Upper lobe of left lung (tissue), 6 donors: ENCODE results near the gene UBAC2. TPM values are rescaled to one million over a fixed set of nuclear protein-coding genes. Genes with fewer than 3 reads are reported as not detected.

ENCODE experiments used
- ATAC-seq, 2 donors: fragments of 200-7000 bp; cut with Tn5 transposase; one replicate each; pipeline ENCODE4 v1.9.1; 2022; ENCODE audit warnings: mild to moderate bottlenecking in 2 of 2, moderate library complexity in 2 of 2; ENCODE audit not compliant: low FRiP score in 2 of 2
- DNase-seq, 2 donors: peaks; one replicate each; pipeline ENCODE4 v3.0.0-alpha.2; 2019 to 2020
- H3K27ac ChIP-seq, 4 donors: fragments of 200-600 bp; sonication (generic); one replicate each; pipeline ENCODE4 v1.5.1; 2016 to 2019
- H3K27me3 ChIP-seq, 4 donors: fragments of 200-600 bp; sonication (generic); one replicate each; pipeline ENCODE4 v1.5.1; 2017 to 2019
- H3K36me3 ChIP-seq, 4 donors: fragments of 200-600 bp; sonication (generic); one replicate each; pipeline ENCODE4 v1.5.1; 2016 to 2019
- H3K4me1 ChIP-seq, 4 donors: fragments of 200-600 bp; sonication (generic); one replicate each; pipeline ENCODE4 v1.5.1; 2018 to 2019
- H3K4me3 ChIP-seq, 4 donors: fragments of 200-600 bp; sonication (generic); one replicate each; pipeline ENCODE4 v1.5.1; 2017 to 2019; ENCODE audit warnings: mild to moderate bottlenecking in 2 of 4, moderate library complexity in 1 of 4
- H3K9me3 ChIP-seq, 4 donors: fragments of 200-600 bp; sonication (generic); one replicate each; pipeline ENCODE4 v1.5.1; 2018 to 2019
- EP300 ChIP-seq, 4 donors: sonication (generic); formaldehyde crosslinking; IDR thresholded peaks; one replicate each; pipeline ENCODE4 v1.5.1; 2017; ENCODE audit warnings: antibody characterized with exemption in 4 of 4, control low read depth in 2 of 4
- POLR2A ChIP-seq, 4 donors: fragments of 450-650 bp; IDR thresholded peaks; one replicate each; pipeline ENCODE4 v1.5.1; 2016 to 2017; ENCODE audit warnings: antibody characterized with exemption in 4 of 4, mild to moderate bottlenecking in 2 of 4
- POLR2AphosphoS5 ChIP-seq, 2 donors: sonication (generic); formaldehyde crosslinking; IDR thresholded peaks; one replicate each; pipeline ENCODE4 v1.5.1; 2017; ENCODE audit warnings: antibody characterized with exemption in 2 of 2
- WGBS, 2 donors: methylation state at CpG; one replicate each; pipeline ENCODE4 v1.1.5; 2017 to 2018; 5-methylcytosine and 5-hydroxymethylcytosine counted together
- total RNA-seq, 6 donors: library from RNA; depleted of rRNA in 4 of 6; stranded (reverse); fragments of >200 nt in 4 of 6; gene quantifications; one replicate each; pipeline versions ENCODE4 v1.1.0 to v1.2.1, GENCODE V29; 2016 to 2021
- TF ChIP-seq, protein P1 (sequence below), 6 experiments: fragments of 450-650 bp in 4 of 6; fragments of 200-600 bp in 2 of 6; sonication (generic) in 2 of 6; IDR thresholded peaks; one replicate each; pipeline ENCODE4 v1.5.1; 2016 to 2019; ENCODE audit warnings: antibody characterized with exemption in 6 of 6
- donor health status: DM: no; HTN: no; CAD: no; lungs with moderate emphysema.
- donor health status: DM: no; HTN: yes; CAD: no; lungs with severe emphysema.

UBAC2 gene
- total RNA-seq, 6 donors from 2014 or later = 29.3 to 55.5 (median 47.7) TPM

DNA sequence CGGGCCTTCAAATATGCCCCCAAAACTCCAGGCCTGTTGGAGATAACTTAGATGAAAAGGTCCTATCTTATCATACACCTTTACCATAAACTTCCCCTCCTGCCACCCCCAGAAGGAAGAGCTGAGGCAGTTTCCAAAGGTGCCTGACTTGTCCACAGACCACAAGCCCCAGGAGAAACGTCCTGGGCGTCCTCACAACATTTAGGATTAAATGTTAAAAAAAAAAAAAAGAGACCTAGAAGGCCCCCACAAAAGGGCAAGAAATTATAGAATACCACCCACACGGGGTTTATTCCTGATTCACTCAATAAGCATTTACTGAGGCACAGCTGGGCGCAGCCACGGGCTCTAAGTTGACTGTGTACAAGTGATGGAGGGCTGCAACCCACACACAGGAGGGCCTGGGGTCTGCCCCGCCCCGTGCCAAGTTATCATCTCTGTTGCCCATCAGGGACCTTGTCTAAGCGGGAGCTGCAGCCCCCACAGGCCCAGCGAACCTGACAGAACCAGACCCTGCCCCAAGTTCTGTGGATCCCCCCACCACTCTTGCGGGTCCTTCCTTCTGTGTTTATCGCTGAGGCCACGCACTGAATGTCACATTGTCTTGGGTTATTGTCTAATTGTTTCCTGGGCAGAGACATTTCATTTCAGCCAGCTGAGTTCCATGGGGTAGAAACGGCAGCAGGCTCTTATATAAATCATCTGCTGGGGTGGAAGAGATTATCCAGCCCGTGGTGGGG, 217.6 kb downstream of the UBAC2 start:
- H3K27me3 ChIP-seq = no peaks in the 10 kb centered on the region
- TF ChIP-seq EP300 (IDR thresholded peaks at IDR 0.05) = no peak
- TF ChIP-seq POLR2A (IDR thresholded peaks at IDR 0.05) = no peak
- TF ChIP-seq POLR2AphosphoS5 (IDR thresholded peaks at IDR 0.05) = no peak
- TF ChIP-seq, protein P1, sequence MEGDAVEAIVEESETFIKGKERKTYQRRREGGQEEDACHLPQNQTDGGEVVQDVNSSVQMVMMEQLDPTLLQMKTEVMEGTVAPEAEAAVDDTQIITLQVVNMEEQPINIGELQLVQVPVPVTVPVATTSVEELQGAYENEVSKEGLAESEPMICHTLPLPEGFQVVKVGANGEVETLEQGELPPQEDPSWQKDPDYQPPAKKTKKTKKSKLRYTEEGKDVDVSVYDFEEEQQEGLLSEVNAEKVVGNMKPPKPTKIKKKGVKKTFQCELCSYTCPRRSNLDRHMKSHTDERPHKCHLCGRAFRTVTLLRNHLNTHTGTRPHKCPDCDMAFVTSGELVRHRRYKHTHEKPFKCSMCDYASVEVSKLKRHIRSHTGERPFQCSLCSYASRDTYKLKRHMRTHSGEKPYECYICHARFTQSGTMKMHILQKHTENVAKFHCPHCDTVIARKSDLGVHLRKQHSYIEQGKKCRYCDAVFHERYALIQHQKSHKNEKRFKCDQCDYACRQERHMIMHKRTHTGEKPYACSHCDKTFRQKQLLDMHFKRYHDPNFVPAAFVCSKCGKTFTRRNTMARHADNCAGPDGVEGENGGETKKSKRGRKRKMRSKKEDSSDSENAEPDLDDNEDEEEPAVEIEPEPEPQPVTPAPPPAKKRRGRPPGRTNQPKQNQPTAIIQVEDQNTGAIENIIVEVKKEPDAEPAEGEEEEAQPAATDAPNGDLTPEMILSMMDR (IDR thresholded peaks at IDR 0.05) = no peak
- H3K4me3 ChIP-seq = no peak overlapping the region
- no peaks in the 10 kb centered on the region for H3K36me3 ChIP-seq
- H3K4me1 ChIP-seq = peaks cover 0 to 3% (median 0%) of the 10 kb centered on the region in 4 donors
- no peak overlapping the region for H3K27ac ChIP-seq
- peak in 1 of 2 donors; percentile 13 for DNase-seq
- 72 to 77% methylated on average over 15 of the region's 15 CpGs for WGBS, 2 donors
- H3K9me3 ChIP-seq = no peaks in the 10 kb centered on the region
- ATAC-seq = no peak

DNA sequence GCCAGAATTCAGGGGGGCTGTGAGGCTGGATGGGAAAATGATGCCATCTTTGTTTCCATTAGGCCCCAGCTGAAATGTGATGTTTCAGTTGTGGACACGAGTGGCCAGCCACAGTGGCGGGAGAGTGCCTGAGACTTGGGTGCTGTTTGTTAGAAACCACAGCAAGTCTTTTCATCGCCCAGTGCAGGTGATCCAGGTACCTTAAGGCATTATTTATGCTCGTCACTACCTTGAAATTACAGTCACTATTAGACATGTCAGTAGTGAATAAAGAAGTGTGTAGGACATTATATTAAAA, 218.1 kb downstream of the UBAC2 start:
- Histone ChIP-seq H3K4me1 (peaks cover 0 to 3% (median 0%) of the 10 kb centered on the region in 4 donors), H3K27me3 (no peaks in the 10 kb centered on the region), H3K4me3 (no peak overlapping the region), H3K27ac (no peak overlapping the region), H3K36me3 (no peaks in the 10 kb centered on the region), H3K9me3 (no peaks in the 10 kb centered on the region)
- DNase-seq (peak in 1 of 2 donors; percentile 15), ATAC-seq (no peak)
- WGBS, 2 donors = 86 to 89% methylated on average over 4 of the region's 4 CpGs
- TF ChIP-seq POLR2A (IDR thresholded peaks at IDR 0.05) = no peak
- no peak for TF ChIP-seq EP300 (IDR thresholded peaks at IDR 0.05)
- TF ChIP-seq POLR2AphosphoS5 (IDR thresholded peaks at IDR 0.05) = no peak
- TF ChIP-seq, protein P1 (IDR thresholded peaks at IDR 0.05) = no peak

DNA sequence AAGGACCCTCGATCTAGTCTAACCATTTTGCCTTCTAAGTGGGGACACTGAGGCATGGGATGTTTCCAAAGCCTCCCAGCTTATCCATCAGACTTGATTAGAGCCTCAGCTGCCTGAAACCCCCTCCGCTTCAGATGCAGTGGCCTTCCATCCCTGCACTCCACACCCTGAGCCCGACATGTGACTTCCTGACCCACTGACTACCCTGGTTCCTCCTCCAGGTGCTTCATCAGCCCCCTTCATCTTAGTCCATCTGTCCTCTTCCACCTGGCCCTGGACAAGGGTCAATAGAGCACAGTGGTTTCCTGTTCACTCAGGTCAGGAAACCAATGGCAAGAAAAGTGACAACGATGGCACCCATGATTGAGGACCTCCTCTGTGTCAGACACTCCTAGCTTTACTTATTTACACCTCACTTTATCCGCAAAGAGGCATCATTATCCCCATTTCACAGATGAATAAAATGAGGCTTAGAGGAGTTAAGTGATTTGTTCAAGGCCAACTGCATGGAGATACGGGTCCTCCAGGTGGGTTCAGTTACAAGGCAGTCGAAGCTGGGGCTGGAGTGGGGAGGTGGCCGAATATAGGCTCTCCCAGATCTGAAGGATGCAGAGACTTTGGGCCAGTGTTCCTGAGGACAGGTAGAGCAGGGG, 219.1 kb downstream of the UBAC2 start:
- WGBS, 2 donors = 75 to 84% methylated on average over 8 of the region's 8 CpGs
- no peak overlapping the region for H3K4me3 ChIP-seq
- H3K9me3 ChIP-seq = no peaks in the 10 kb centered on the region
- TF ChIP-seq POLR2AphosphoS5 (IDR thresholded peaks at IDR 0.05) (no peak), EP300 (IDR thresholded peaks at IDR 0.05) (no peak), POLR2A (IDR thresholded peaks at IDR 0.05) (no peak)
- TF ChIP-seq, protein P1 (IDR thresholded peaks at IDR 0.05) = no peak
- ATAC-seq = no peak
- H3K36me3 ChIP-seq = no peaks in the 10 kb centered on the region
- H3K27ac ChIP-seq = no peak overlapping the region
- H3K4me1 ChIP-seq = peaks cover 0 to 3% (median under 1%) of the 10 kb centered on the region in 4 donors
- no peaks in the 10 kb centered on the region for H3K27me3 ChIP-seq
- peak in 1 of 2 donors; percentile 3 for DNase-seq

DNA sequence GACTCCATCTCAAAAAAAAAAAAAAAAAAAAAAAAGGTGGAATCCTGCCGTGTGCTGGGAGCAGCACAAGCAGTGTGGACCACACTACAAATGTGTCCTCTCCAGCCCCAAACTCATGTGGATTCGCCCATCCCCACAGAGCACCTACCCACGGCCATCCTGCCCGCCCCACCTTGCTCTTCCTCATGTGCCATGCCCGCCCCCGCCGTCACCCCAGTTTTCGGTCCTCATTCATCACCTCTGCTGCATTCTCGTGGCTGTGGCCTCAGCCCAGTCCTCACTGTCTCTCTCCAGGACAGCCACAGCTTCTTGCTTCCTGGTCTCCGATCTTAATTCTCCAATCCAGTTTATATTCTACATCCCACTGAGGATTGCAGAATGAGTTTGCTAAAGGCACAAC, 220.6 kb downstream of the UBAC2 start:
- H3K4me1 ChIP-seq = peaks cover 9 to 17% (median 14%) of the 10 kb centered on the region in 4 donors
- TF ChIP-seq EP300 (IDR thresholded peaks at IDR 0.05) = no peak
- TF ChIP-seq, protein P1 (IDR thresholded peaks at IDR 0.05) = no peak
- TF ChIP-seq POLR2AphosphoS5 (IDR thresholded peaks at IDR 0.05) = no peak
- no peak for TF ChIP-seq POLR2A (IDR thresholded peaks at IDR 0.05)
- no peak overlapping the region for H3K4me3 ChIP-seq
- no peaks in the 10 kb centered on the region for H3K27me3 ChIP-seq
- H3K36me3 ChIP-seq = no peaks in the 10 kb centered on the region
- DNase-seq (peak in 1 of 2 donors; percentile 5), ATAC-seq (no peak)
- no peaks in the 10 kb centered on the region for H3K9me3 ChIP-seq
- no peak overlapping the region for H3K27ac ChIP-seq
- WGBS, 2 donors = 88 to 92% methylated on average over 9 to 10 of the region's 10 CpGs
